Putamen (tissue), 1 donor: ENCODE data around the gene GPR82.
"Not testable (repeated sequence)": the region's sequence is repeated elsewhere in the genome, so short reads cannot be mapped to it uniquely, and the experiment has no call there.

Source experiments
- DNase-seq: peaks from one replicate; pipeline ENCODE4 v3.0.0-alpha.2; 2016; ENCODE audit warnings: low spot score

The GPR82 gene

DNA sequence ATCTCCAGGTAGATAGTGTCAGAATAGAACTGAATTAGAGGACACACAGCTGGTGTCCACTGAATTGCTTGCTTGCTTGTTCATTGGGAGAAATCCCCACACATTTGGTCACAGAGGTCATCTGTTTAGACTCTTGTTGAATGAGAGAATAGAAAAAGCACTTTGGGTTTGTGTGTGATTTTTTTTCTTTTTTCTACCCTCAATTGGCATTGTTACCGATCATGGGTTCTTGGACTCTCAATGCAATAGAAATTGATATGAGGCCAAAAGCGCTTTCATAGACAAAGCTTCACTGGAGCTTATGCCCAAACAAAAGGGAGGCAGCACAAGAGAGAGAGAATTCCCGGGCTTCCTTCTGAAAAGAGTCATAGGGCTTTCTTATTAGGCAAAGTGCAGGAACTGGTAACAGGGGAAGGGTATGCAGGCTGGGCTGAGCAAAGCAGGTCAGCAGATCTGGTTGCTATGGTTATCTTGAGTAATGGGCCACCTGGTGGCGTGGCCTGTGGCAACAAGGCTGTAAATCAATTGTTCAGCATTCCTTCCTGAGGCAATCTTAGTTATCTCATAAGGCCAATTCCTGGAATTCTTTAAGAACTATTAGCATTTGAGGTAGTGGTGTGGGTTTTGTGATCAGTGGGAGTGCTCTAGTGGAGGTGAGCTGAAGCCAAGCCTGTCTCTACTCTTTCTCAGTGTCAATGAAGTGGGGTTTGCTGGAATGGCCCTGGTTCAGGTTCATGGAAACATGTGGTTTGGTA lies 5.3 kb upstream of the GPR82 start:
- DNase-seq: peak; percentile 32

DNA sequence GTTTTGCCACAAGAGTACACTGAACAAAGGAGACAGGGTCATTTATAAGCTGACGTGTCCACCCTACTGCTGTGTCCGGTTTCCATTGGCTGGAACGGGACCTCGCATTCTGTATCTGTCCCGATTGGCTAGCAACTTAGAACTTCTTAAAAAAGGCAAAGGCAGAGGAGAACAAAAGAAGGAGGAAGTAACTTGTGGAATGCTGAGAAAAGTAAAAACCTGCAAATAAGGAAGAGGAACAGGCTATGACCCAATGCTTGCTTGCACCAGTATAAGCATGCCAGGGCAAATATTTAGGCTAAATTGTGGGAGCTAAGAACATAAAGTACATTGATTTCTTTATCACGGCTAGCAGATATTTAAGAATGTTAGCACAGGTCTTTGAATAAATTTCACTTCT lies 4.4 kb upstream of the GPR82 start:
- DNase-seq: not testable (repeated sequence)

DNA sequence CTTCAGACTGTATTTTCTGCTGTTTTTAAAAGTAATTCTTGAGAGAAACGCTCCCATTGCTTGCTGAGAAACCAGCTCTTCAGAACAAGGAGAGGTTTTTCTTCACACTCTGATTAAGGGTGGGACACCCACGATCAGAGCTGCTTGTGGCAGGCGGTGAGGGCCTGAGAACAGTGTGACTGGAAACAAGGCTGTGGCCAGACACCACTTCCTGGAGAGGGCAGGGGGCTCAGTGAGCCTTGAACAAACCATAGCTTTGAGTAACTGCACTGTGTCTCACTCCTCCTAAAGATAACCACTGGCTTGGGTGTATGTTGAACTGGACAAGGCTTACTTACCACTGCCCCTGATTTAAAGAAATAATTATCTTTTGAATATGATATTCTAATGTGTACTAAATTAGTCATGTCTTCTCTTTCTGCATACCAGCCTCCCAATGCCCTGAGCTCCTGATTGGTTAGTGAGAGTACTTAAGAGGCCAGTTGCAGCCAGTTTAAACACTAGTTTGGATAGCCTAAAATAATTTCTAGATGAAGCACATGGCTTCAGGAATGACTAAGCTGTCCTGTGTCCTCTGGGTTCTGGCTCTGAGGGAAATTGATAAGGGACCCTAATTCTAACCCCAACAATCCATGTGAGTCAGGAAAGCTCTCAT lies 3.7 kb upstream of the GPR82 start:
- DNase-seq: no peak

DNA sequence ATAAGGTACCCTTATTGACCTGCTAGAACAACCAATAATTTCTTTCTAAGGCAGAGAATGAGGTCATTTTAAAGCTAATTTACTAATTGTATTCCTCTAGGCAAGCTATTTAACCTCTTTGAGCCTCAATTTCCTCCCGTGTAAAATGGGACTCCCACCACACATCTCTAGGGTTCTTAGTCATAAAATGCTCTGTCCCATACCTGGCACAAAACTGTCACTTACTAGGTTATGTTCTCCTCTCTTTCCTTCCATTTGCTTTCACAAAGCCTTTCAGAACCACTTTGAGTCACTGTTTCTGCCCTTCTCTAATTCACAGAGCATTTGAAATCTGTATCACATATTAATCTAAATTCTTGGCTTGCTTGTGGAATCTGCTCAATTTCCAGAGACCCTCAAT lies 2.4 kb upstream of the GPR82 start:
- no peak for DNase-seq

DNA sequence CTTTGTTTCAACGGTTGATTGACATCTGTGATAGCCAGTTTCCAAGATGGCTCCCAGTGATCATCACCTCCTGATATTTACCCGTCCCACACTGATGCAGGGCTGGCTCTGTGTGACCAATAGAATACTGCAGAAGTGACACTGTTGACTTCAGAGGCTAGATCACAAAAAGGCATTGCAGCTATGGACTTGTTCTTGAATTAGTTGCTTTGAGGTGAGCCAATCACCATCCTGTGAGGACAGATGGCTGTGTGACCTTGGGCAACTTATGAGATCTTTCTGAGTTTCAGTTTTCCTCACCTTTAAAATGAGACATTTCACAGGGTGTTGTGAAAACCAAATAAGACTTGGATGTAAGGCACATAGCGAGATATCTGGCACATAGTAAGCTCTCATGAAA lies 1.8 kb upstream of the GPR82 start:
- no peak for DNase-seq

DNA sequence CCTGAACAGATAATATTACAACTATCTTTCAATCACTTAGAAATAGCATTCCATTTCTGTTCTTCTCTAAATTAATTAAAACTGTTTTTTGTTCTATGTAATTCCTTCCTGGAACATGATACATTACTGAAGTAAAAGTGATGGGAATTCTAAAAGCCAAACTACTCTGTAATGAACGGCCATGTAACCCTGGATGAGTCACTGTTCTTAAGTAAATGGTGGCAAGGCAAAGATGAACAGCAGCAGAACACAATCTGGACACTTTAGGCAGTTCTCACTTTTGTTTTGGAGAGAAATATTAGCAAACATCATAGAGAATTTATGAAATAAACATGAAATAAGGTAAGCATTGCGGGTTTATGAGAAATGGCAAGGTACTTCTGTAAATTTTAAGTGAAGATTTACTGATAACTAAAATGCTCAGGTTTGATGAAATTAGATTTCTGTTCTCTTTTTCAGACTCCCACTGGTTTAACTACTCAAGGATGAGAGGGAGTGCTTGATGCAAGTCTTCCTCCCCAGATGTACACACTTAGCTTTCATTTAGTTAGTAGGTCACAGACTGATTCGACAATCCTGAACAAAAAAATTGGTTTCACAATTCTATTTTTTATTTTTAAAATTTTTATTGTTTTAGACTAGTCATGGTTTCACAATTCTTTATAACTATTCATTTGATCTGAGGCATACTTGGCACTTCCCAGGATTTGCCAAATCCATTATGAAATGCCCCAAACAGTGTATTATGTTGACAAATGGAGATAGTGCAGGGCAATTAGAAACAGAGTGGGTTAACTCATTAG lies 964 bp upstream of the GPR82 start:
- no peak for DNase-seq

DNA sequence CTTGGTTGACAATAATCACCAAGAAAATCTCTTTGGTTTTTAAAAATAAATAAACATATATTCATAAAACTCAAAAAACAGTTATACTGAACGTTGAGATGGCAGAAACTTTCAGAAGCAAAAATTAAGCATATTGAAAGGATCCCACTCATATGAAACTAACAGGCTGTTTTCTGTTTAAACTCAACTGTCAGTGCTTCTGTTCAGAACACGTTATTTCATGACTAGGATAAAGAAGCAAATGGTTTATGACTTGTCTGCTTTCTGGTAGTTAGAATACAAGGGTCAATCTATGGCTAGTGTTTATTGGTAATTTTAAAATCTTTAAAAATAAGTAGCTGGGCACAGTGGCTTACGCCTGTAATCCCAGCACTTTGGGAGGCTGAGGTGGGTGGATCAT lies 4.1 kb downstream of the GPR82 start:
- DNase-seq: no peak

DNA sequence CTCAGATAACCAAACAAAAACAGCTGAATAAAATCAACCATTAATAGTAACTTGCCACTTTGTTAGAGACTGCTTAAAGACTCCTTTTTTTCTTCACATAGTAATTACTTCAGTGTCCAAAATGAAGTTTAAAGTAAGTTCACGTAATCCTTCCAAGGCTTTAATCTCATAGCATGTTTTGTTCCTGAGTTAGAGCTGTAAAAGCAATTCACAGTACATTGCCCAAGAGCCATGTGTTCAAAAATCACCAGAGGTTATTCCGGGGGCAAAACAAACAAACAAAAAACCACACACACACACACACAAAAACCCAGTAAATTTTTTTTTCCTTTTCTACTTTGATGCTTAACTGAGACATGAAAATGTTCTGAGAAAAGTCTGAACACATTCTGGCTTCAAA lies 6.1 kb downstream of the GPR82 start:
- no peak for DNase-seq

DNA sequence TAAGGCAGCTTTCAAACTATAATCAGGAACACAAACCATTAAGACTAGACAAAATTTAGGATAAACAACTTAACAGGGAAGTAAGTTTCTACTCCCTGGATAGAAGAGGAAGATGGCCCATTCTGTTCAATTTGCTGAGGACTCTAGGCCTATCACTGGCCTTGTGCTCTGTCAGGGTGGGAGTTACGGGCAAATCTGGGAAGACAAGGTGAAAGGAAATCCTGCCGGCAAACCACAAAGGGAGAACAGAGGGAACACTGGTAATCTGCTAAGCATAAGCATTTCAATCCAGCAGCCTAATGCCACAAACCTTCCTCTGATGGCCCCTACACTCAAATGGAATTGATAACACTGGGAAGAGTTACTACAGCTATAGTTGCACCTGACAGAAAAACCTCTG lies 8.3 kb downstream of the GPR82 start:
- no peak for DNase-seq

DNA sequence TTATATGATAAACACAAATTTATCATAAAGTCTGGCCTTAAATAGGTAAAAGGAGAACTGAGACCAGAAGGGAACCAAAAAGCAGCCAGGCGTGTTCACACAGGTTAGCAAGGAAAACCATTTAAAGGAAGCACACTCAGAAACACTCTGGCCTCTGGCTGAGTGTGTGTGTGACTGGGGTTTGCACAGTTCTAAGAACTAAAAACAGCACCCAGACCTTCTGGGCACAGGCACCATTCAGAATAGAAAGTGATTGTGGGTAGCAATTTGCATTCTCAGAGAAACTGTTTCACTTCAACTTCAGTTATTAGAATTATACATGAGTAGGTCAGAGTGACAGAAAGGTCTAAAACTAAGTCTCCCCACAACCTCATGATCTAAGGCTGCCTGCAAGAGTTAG lies 10.0 kb downstream of the GPR82 start:
- DNase-seq: no peak

DNA sequence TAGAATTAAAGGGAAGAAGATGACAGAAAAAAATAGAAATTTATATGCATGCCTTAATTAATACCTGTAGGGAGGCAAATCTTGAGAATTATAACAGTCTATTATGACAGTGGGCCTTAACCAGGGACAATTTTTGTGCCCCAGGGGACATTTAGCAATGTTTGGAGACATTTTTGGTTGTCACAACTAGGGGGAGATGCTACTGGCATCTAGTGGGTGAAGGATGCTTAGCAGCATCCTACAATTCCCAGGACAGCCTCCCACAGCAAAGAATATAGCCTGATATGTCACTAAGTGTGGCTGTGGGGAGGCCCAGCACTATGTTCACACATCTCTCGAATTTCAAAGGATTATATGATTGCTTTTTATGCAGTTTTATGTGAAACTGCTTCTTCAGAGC lies 10.5 kb downstream of the GPR82 start:
- DNase-seq: no peak

DNA sequence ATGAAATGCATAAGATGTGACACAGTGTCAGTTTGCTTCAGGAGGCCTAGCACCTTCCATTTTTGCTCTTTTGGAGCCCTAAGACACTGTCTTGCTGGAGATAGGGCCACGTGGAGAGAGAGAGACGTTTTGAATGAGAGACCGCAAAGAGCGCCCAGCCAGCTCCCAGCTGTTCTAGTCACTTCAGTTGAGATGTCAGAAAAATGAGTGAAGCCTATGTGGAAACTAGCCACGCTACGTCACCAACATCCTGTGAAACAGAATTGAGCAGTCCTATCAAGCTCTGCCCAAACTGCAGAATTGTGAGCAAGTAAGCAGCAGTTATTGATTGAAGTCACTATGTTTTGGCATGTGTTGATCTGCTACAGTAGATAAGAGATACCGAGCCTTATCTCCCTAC lies 13.1 kb downstream of the GPR82 start:
- DNase-seq: no peak

DNA sequence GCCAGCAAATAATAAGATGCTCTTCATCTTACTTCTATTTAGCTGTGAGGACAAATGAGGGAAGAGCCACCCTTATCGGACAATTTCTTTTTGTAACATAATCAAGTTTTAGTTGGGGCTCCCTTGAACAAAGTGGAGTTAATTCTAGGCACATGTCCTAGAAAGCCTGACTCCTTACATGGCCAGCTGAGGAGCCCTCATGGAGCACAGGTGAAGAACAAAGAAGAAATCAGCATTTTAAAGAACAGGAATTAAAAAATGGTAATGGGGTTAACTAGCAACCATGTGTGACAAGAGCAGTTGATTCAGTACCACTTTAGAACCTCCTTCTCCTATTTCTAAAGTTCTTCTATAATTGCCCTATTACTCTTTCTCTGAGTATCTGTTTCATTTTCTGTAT lies 15.9 kb downstream of the GPR82 start:
- DNase-seq: no peak

DNA sequence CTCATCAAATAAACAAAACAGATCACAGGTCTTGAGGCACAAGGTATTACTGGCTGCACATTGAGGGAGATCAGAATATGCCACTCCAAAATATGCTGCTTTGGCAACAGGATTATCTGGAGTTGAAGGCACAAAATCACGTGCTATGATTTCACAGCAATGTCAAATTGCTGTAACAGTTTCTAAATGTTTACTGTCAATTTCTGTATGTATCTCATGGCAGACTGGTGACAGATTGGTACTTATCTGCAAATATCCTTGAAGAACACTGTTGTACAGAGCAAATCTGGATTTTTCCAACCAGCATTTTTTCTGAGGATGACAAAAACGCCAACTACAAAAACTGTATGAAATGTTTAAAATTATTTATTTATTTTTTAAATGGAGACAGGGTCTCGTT lies 26.7 kb downstream of the GPR82 start:
- DNase-seq: no peak

DNA sequence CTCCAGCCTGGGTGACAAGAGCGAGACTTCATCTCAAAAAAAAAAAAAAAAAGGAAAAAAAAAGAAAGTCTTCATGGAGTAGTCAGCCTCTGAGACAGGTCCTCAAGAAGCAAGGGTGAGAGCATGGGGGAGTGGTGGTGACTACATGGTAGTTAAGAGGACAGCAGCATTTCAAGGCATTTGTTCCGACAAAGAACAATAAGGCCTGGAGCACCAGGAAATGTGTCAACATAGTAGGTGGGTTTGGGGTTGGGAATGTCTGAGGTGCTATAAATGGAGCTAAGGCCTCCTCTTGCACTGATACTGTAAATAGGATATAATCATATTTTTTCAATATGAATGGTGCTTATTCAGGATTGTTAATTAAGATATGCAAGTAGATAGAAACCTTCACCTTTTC lies 34.4 kb downstream of the GPR82 start:
- no peak for DNase-seq

DNA sequence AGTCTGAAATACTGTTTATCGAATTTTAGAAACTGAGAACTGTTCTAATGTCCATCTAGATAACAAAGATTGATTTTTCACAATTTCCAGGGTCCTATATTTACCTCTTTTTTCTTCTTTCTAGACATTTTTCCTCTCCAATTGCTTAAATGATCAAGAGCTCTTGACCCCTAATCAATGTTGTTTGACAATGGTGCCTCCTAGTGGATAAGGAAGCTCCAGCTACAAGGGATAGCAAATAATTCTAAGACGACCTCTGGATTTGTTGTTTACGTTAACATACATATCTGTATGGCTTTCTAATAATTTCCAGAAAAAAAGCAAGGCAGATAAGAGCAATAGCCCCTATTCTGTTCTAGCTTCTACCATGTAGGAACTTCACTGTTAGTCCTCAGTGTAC lies 35.8 kb downstream of the GPR82 start:
- no peak for DNase-seq

DNA sequence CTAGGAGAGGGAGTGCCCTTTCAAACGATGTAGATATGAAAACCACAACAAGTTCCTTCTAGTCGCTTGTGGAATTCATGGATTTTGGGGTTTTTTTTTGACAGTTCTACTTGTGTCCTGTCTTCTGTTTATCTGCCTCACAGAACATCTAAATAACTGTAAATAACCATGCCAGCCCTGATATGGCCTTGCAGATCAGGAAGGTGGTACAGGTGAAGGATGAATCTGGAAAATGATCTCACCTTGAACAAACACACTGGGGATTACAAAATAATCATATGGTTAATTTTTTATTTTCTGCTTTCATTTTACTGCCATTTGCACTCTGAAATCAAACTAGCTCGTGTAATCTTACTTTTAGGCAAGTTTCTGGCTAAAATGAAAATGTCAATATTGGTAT lies 37.2 kb downstream of the GPR82 start:
- no peak for DNase-seq

DNA sequence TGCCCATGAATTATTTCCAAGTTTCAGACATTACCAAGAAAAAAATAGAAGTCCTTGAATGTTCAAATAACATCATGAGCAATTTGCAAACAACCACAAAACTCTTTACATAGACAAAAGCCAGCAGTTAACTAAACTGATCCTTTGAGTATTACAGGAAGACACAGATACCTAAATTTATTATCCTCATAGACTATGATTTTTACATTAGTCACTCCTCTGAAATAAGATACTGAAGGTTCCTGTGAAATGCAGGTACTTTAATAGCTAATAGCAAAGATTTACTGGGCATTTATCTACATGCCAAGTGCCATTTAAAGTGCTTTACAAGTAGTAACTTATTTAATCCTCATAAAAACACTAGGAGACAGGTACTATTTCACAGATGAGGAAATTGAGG lies 37.7 kb downstream of the GPR82 start:
- DNase-seq: no peak

DNA sequence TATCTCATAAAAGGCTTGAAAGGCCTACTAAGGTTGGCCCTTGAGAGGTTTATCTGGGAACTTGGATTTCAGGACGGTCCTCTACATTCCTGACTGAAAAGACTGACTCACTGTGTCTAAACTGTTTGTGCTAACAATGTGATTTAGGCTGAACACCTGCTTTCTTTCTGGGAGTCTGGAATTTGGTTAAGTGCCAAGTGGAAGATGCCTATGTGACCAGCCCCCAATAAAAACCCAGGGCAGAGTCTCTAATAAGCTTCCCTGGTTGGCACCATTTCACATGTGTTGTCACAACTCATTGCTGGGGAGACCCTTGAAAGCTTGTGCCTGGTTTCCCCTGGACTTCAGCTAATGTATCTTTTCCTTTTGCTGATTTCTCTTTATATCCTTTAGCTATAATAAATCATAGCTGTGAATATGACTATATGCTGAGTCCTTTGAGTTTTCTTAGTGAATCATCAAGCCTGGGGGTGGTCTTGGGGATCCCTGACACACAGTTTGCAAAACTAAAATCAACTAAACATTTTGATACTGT lies 55.1 kb downstream of the GPR82 start:
- DNase-seq: no peak
